ENCODE data around the gene RPS6KC1. TPM values are rescaled to one million over a fixed set of nuclear protein-coding genes. Genes with fewer than 3 reads are reported as not detected.
"Not testable (repeated sequence)": the region's sequence is repeated elsewhere in the genome, so short reads cannot be mapped to it uniquely, and the experiment has no call there.

The RPS6KC1 gene
- total RNA-seq, 1 donor from 2014 or later = 25.6 TPM

DNA sequence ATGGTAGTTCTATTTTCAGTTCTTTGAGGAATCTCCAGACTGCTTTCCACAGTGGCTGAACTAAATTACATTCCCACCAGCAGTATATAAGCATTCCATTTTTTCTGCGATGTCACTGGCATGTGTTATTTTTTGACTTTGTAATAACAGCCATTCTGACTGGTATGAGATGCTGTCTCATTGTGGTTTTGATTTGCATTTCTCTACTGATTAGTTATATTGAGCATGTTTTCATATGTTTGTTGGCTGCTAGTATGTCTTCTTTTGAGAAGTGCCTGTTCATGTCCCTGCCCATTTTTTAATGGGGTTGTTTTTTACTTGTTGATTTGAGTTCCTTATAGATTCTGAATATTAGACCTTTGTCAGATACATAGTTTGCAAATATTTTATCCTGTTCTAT lies 87.9 kb downstream of the RPS6KC1 start:
- Histone ChIP-seq H4K20me1 (ENCODE audit: insufficient read depth, low read length) (peaks cover 14% of the 10 kb centered on the region), H3K27me3 (ENCODE audit: insufficient read depth, low read length) (no peaks in the 10 kb centered on the region), H3K9me3 (ENCODE audit: insufficient read depth, low read depth, low read length) (no peaks in the 10 kb centered on the region), H3K36me3 (ENCODE audit: insufficient read depth, low read length) (peaks cover 4% of the 10 kb centered on the region), H3K4me2 (ENCODE audit: low read length) (peak overlapping the region; percentile 57), H3K4me3 (ENCODE audit: insufficient read depth, low read depth, low read length) (no peak overlapping the region), H3K27ac (ENCODE audit: low read depth, low read length) (peak overlapping the region; percentile 68), H3K79me2 (ENCODE audit: insufficient read depth, low read length) (peaks cover 40% of the 10 kb centered on the region), H3K4me1 (ENCODE audit: insufficient read depth, low read length) (peaks cover 7% of the 10 kb centered on the region), H3K9ac (ENCODE audit: low read length) (no peak overlapping the region), H2AFZ (ENCODE audit: low read depth, low read length) (no peak overlapping the region)
- H3K27me3 Mint-ChIP-seq (ENCODE audit: low read depth, unreplicated experiment) = no peaks in the 10 kb centered on the region
- H3K9me3 Mint-ChIP-seq (ENCODE audit: unreplicated experiment) = no peaks in the 10 kb centered on the region
- TF ChIP-seq, protein P1, sequence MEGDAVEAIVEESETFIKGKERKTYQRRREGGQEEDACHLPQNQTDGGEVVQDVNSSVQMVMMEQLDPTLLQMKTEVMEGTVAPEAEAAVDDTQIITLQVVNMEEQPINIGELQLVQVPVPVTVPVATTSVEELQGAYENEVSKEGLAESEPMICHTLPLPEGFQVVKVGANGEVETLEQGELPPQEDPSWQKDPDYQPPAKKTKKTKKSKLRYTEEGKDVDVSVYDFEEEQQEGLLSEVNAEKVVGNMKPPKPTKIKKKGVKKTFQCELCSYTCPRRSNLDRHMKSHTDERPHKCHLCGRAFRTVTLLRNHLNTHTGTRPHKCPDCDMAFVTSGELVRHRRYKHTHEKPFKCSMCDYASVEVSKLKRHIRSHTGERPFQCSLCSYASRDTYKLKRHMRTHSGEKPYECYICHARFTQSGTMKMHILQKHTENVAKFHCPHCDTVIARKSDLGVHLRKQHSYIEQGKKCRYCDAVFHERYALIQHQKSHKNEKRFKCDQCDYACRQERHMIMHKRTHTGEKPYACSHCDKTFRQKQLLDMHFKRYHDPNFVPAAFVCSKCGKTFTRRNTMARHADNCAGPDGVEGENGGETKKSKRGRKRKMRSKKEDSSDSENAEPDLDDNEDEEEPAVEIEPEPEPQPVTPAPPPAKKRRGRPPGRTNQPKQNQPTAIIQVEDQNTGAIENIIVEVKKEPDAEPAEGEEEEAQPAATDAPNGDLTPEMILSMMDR (IDR thresholded peaks at IDR 0.05; ENCODE audit: insufficient read depth, low read depth, low read length) = no peak
- no peak for TF ChIP-seq EZH2 (IDR thresholded peaks at IDR 0.05; ENCODE audit: insufficient read depth, low read length)
- peaks cover 26% of the 10 kb centered on the region for H3K4me1 Mint-ChIP-seq (ENCODE audit: low read depth, unreplicated experiment)
- H3K4me3 Mint-ChIP-seq (ENCODE audit: unreplicated experiment) = no peak overlapping the region
- peaks cover 2% of the 10 kb centered on the region for H3K36me3 Mint-ChIP-seq (ENCODE audit: low read depth, unreplicated experiment)
- FAIRE-seq = no peak
- H3K27ac Mint-ChIP-seq (ENCODE audit: unreplicated experiment) = peak overlapping the region; percentile 88
- DNase-seq (ENCODE audit: low read depth) = peak; percentile 66

DNA sequence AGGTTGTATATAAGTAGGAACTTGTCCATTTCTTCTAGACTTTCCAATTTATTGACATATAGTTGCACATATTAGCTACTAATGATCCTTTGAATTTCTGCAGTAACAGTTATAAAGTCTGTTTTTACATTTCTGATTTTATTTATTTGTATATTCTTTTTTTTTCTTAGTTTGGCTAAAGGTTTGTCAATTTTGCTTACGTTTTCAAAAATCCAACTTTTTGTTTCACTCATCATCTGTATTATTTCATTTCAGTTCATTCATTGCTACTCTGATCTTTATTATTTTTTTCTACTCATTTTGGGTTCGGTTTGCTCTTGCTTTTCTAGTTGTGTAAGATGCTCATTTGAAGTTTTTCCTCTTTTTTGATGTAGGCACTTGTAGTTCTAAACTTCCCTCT lies 97.9 kb downstream of the RPS6KC1 start:
- Mint-ChIP-seq H3K4me3 (ENCODE audit: unreplicated experiment) (no peak overlapping the region), H3K27me3 (ENCODE audit: low read depth, unreplicated experiment) (no peaks in the 10 kb centered on the region)
- no peak for TF ChIP-seq EZH2 (IDR thresholded peaks at IDR 0.05; ENCODE audit: insufficient read depth, low read length)
- TF ChIP-seq, protein P1 (IDR thresholded peaks at IDR 0.05; ENCODE audit: insufficient read depth, low read depth, low read length) = no peak

DNA sequence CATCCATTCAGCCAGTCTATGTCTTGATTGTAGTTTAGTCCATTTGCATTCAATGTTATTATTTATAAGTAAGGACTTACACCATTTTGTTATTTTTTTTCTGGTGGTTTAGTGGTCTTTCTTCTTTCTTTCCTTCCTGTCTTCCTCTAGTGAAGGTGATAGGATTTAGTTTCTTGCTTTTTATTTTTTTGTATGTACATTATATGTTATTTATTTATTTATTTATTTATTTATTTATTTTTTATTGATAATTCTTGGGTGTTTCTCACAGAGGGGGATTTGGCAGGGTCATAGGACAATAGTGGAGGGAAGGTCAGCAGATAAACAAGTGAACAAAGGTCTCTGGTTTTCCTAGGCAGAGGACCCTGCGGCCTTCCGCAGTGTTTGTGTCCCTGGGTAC lies 99.0 kb downstream of the RPS6KC1 start:
- not testable (repeated sequence) for H3K4me1 ChIP-seq (ENCODE audit: insufficient read depth, low read length); H3K4me3 ChIP-seq (ENCODE audit: insufficient read depth, low read depth, low read length); H3K4me3 Mint-ChIP-seq (ENCODE audit: unreplicated experiment); H3K79me2 ChIP-seq (ENCODE audit: insufficient read depth, low read length); H3K9me3 ChIP-seq (ENCODE audit: insufficient read depth, low read depth, low read length); H3K4me1 Mint-ChIP-seq (ENCODE audit: low read depth, unreplicated experiment); FAIRE-seq; H3K9ac ChIP-seq (ENCODE audit: low read length); H3K4me2 ChIP-seq (ENCODE audit: low read length); H3K36me3 Mint-ChIP-seq (ENCODE audit: low read depth, unreplicated experiment); DNase-seq (ENCODE audit: low read depth); H3K27me3 Mint-ChIP-seq (ENCODE audit: low read depth, unreplicated experiment); H2AFZ ChIP-seq (ENCODE audit: low read depth, low read length); H3K9me3 Mint-ChIP-seq (ENCODE audit: unreplicated experiment); H3K27ac Mint-ChIP-seq (ENCODE audit: unreplicated experiment); H3K36me3 ChIP-seq (ENCODE audit: insufficient read depth, low read length); H3K27ac ChIP-seq (ENCODE audit: low read depth, low read length); H3K27me3 ChIP-seq (ENCODE audit: insufficient read depth, low read length)
- H4K20me1 ChIP-seq (ENCODE audit: insufficient read depth, low read length) = peaks cover 15% of the 10 kb centered on the region

More for the DNA sequence above, 97.9 kb downstream of the RPS6KC1 start:
- Histone ChIP-seq H3K79me2 (ENCODE audit: insufficient read depth, low read length) (peaks cover 5% of the 10 kb centered on the region), H2AFZ (ENCODE audit: low read depth, low read length) (no peak overlapping the region), H4K20me1 (ENCODE audit: insufficient read depth, low read length) (peaks cover 10% of the 10 kb centered on the region), H3K9me3 (ENCODE audit: insufficient read depth, low read depth, low read length) (no peaks in the 10 kb centered on the region), H3K27me3 (ENCODE audit: insufficient read depth, low read length) (no peaks in the 10 kb centered on the region), H3K4me2 (ENCODE audit: low read length) (no peak overlapping the region), H3K27ac (ENCODE audit: low read depth, low read length) (no peak overlapping the region), H3K4me3 (ENCODE audit: insufficient read depth, low read depth, low read length) (no peak overlapping the region), H3K4me1 (ENCODE audit: insufficient read depth, low read length) (no peaks in the 10 kb centered on the region), H3K9ac (ENCODE audit: low read length) (no peak overlapping the region), H3K36me3 (ENCODE audit: insufficient read depth, low read length) (no peaks in the 10 kb centered on the region)
- no peak for DNase-seq (ENCODE audit: low read depth)
- Mint-ChIP-seq H3K36me3 (ENCODE audit: low read depth, unreplicated experiment) (peaks cover 11% of the 10 kb centered on the region), H3K9me3 (ENCODE audit: unreplicated experiment) (peaks cover 2% of the 10 kb centered on the region), H3K27ac (ENCODE audit: unreplicated experiment) (no peak overlapping the region), H3K4me1 (ENCODE audit: low read depth, unreplicated experiment) (no peaks in the 10 kb centered on the region)
- no peak for FAIRE-seq

Measured in astrocyte (in vitro differentiated cells and primary cell).